ENCODE data around the gene AFP.

Gene AFP

GRCh38 chr4:73438582-73439215 is 2.7 kb downstream of the AFP start (continued):
- TF ChIP-seq PATZ1 (CRISPR knock-in tag; IDR thresholded peaks at IDR 0.05; ENCODE audit: borderline replicate concordance), result no peak
- TF ChIP-seq CREB5 (CRISPR knock-in tag; IDR thresholded peaks at IDR 0.05; ENCODE audit: low read depth), result no peak

GRCh38 chr4:73439445-73439844 is 3.4 kb downstream of the AFP start:
- TF ChIP-seq POU6F1 (CRISPR knock-in tag; IDR thresholded peaks at IDR 0.05; ENCODE audit: borderline replicate concordance, low read depth), result no peak
- no peak for TF ChIP-seq TCF4 (CRISPR knock-in tag; IDR thresholded peaks at IDR 0.05; ENCODE audit: borderline replicate concordance)
- no peak for TF ChIP-seq ZFP30 (CRISPR knock-in tag; IDR thresholded peaks at IDR 0.05)
- TF ChIP-seq CSRNP3 (CRISPR knock-in tag; IDR thresholded peaks at IDR 0.05), result no peak
- TF ChIP-seq SNAI2 (CRISPR knock-in tag; IDR thresholded peaks at IDR 0.05), result no peak
- TF ChIP-seq OSR1 (CRISPR knock-in tag; IDR thresholded peaks at IDR 0.05), result no peak
- no peak for TF ChIP-seq ZNF8 (CRISPR knock-in tag; IDR thresholded peaks at IDR 0.05)
- TF ChIP-seq PATZ1 (CRISPR knock-in tag; IDR thresholded peaks at IDR 0.05; ENCODE audit: borderline replicate concordance), result no peak
- TF ChIP-seq ZNF70 (CRISPR knock-in tag; IDR thresholded peaks at IDR 0.05), result no peak
- no peak for TF ChIP-seq RARB (CRISPR knock-in tag; IDR thresholded peaks at IDR 0.05)
- TF ChIP-seq ZC3H10 (CRISPR knock-in tag; IDR thresholded peaks at IDR 0.05), result no peak
- TF ChIP-seq ESRRG (CRISPR knock-in tag; IDR thresholded peaks at IDR 0.05), result no peak
- TF ChIP-seq CREB5 (CRISPR knock-in tag; IDR thresholded peaks at IDR 0.05; ENCODE audit: low read depth), result no peak
- TF ChIP-seq PPARA (CRISPR knock-in tag; IDR thresholded peaks at IDR 0.05; ENCODE audit: borderline replicate concordance), result no peak
- no peak for TF ChIP-seq ARNTL (CRISPR knock-in tag; IDR thresholded peaks at IDR 0.05; ENCODE audit: borderline replicate concordance, low read depth)
- TF ChIP-seq ZFP3 (CRISPR knock-in tag; IDR thresholded peaks at IDR 0.05), result no peak

GRCh38 chr4:73439991-73440390 is 4.0 kb downstream of the AFP start:
- ATAC-seq, result no peak
- TF ChIP-seq POU6F1 (CRISPR knock-in tag; IDR thresholded peaks at IDR 0.05; ENCODE audit: borderline replicate concordance, low read depth) (no peak), PPARA (CRISPR knock-in tag; IDR thresholded peaks at IDR 0.05; ENCODE audit: borderline replicate concordance) (no peak), ZFP3 (CRISPR knock-in tag; IDR thresholded peaks at IDR 0.05) (no peak), BACH2 (CRISPR knock-in tag; IDR thresholded peaks at IDR 0.05; ENCODE audit: borderline replicate concordance) (no peak), TCF4 (CRISPR knock-in tag; IDR thresholded peaks at IDR 0.05; ENCODE audit: borderline replicate concordance) (no peak), ZC3H10 (CRISPR knock-in tag; IDR thresholded peaks at IDR 0.05) (no peak), TSHZ2 (CRISPR knock-in tag; IDR thresholded peaks at IDR 0.05) (no peak)

More at GRCh38 chr4:73439445-73439844, 3.4 kb downstream of the AFP start:
- no peak for ATAC-seq
